IMR-90 (cell line): ENCODE results near the gene ANKRD52. TPM values are rescaled to one million over a fixed set of nuclear protein-coding genes. Genes with fewer than 3 reads are reported as not detected.

ENCODE experiments used
- ATAC-seq: fragments of 200-7000 bp; cut with Tn5 transposase; 2 replicates; pipeline ENCODE4 v1.9.1; 2020; ENCODE audit warnings: low read depth, mild to moderate bottlenecking, moderate library complexity
- BruUV-seq: library from RNA; stranded (reverse); fragments of 400-500 nt; replicated peaks from 2 replicates; lab custom pipeline; 2021; lab: Mats Ljungman, UMichigan
- CTCF ChIA-PET: fragments of 300-600 bp; formaldehyde crosslinking; extraction: SDS; loops from one replicate; lab custom pipeline; 2021; ENCODE audit warnings: antibody characterized with exemption; lab: Yijun Ruan, JAX
- POLR2A ChIA-PET: fragments of 300-600 bp; sonication (Branson Sonifier 250); formaldehyde crosslinking; loops from one replicate; lab custom pipeline; 2022; ENCODE audit warnings: antibody characterized with exemption; ENCODE audit not compliant: unreplicated experiment; lab: Charles Lee
- DNase-seq: peaks from one replicate; pipeline ENCODE4 v3.0.0; 2013
- H2AFZ ChIP-seq: replicated peaks from 2 replicates; pipeline ENCODE3; 2013; ENCODE audit warnings: low read length, mild to moderate bottlenecking; ENCODE audit not compliant: poor library complexity
- H2AK5ac ChIP-seq: 2 replicates; pipeline ENCODE4 v1.6.1; 2013; ENCODE audit warnings: low read depth, low read length, inconsistent platforms
- H2AK9ac ChIP-seq: replicated peaks from 2 replicates; pipeline ENCODE3; 2013; ENCODE audit warnings: mild to moderate bottlenecking, low read depth, low read length, moderate library complexity; ENCODE audit not compliant: poor library complexity
- H2BK120ac ChIP-seq: 2 replicates; pipeline ENCODE4 v1.6.1; 2013; ENCODE audit warnings: low read depth, low read length, inconsistent platforms
- H2BK15ac ChIP-seq: 3 replicates; pipeline ENCODE4 v1.6.1; 2013; ENCODE audit warnings: low read depth, low read length, inconsistent platforms
- H2BK20ac ChIP-seq: 2 replicates; pipeline ENCODE4 v1.6.1; 2013; ENCODE audit warnings: low read depth, mild to moderate bottlenecking, inconsistent platforms, low read length, moderate library complexity
- H2BK5ac ChIP-seq: 2 replicates; pipeline ENCODE4 v1.6.1; 2013; ENCODE audit warnings: mild to moderate bottlenecking, low read depth, low read length, inconsistent platforms; ENCODE audit not compliant: poor library complexity, severe bottlenecking
- H3K14ac ChIP-seq: replicated peaks from 2 replicates; pipeline ENCODE4 v1.6.1; 2013; ENCODE audit warnings: low read depth, low read length, inconsistent platforms
- H3K18ac ChIP-seq: 2 replicates; pipeline ENCODE4 v1.6.1; 2013; ENCODE audit warnings: low read depth, low read length, control low read depth
- H3K23ac ChIP-seq: 2 replicates; pipeline ENCODE4 v1.6.1; 2013; ENCODE audit warnings: low read depth, low read length, inconsistent platforms
- H3K27ac ChIP-seq: 2 replicates; pipeline ENCODE4 v1.5.1; 2013; ENCODE audit warnings: mild to moderate bottlenecking, control low read depth, low read length; ENCODE audit not compliant: insufficient read depth
- H3K27me3 ChIP-seq: 2 replicates; pipeline ENCODE4 v1.6.1; 2013; ENCODE audit warnings: low read length; ENCODE audit not compliant: control insufficient read depth, insufficient read depth
- H3K36me3 ChIP-seq: 2 replicates; pipeline ENCODE4 v1.6.1; 2013; ENCODE audit warnings: low read length, mixed read lengths; ENCODE audit not compliant: control insufficient read depth, insufficient read depth
- H3K4ac ChIP-seq: 2 replicates; pipeline ENCODE4 v1.6.1; 2013; ENCODE audit warnings: low read depth, low read length, inconsistent platforms
- H3K4me1 ChIP-seq: 2 replicates; pipeline ENCODE4 v1.6.1; 2013; ENCODE audit warnings: low read length, mixed read lengths; ENCODE audit not compliant: control insufficient read depth, insufficient read depth
- H3K4me2 ChIP-seq: 2 replicates; pipeline ENCODE4 v1.6.1; 2013; ENCODE audit warnings: low read depth, mild to moderate bottlenecking, control low read depth, low read length, moderate library complexity
- H3K4me3 ChIP-seq: 2 replicates; pipeline ENCODE4 v1.5.1; 2013; ENCODE audit warnings: low read depth, mild to moderate bottlenecking, control low read depth, low read length, moderate library complexity; ENCODE audit not compliant: insufficient read depth
- H3K56ac ChIP-seq: 2 replicates; pipeline ENCODE4 v1.6.1; 2013; ENCODE audit warnings: low read length, inconsistent platforms; ENCODE audit not compliant: insufficient read depth; ENCODE audit errors: extremely low read depth
- H3K79me1 ChIP-seq, 2 experiments: 2 replicates each; pipeline ENCODE4 v1.6.1; 2013; ENCODE audit warnings: low read length in 2 of 2, inconsistent platforms in 1 of 2, low read depth in 1 of 2
- H3K9ac ChIP-seq: 2 replicates; pipeline ENCODE4 v1.6.1; 2013; ENCODE audit warnings: low read depth, low read length, control low read depth
- H3K9me1 ChIP-seq: 2 replicates; pipeline ENCODE4 v1.6.1; 2013; ENCODE audit warnings: low read length, inconsistent platforms; ENCODE audit not compliant: insufficient read depth
- H3K9me3 ChIP-seq: 2 replicates; pipeline ENCODE4 v1.6.1; 2013; ENCODE audit warnings: low read length; ENCODE audit not compliant: control insufficient read depth, insufficient read depth
- H4K20me1 ChIP-seq: 2 replicates; pipeline ENCODE4 v1.6.1; 2013; ENCODE audit warnings: low read length, inconsistent platforms; ENCODE audit not compliant: insufficient read depth
- H4K5ac ChIP-seq: 2 replicates; pipeline ENCODE4 v1.6.1; 2013; ENCODE audit warnings: mild to moderate bottlenecking, low read depth, low read length, control low read depth
- H4K8ac ChIP-seq, 2 experiments: 2 replicates each; pipeline ENCODE4 v1.6.1; 2013; ENCODE audit warnings: low read depth in 2 of 2, low read length in 2 of 2, control low read depth in 1 of 2, inconsistent platforms in 1 of 2
- H4K91ac ChIP-seq: 2 replicates; pipeline ENCODE4 v1.6.1; 2013; ENCODE audit warnings: low read depth, low read length, inconsistent platforms; ENCODE audit not compliant: insufficient read depth
- BHLHE40 ChIP-seq: fragments of 150-350 bp; IDR thresholded peaks from 2 replicates; pipeline ENCODE4 v1.6.1; 2016; ENCODE audit warnings: mild to moderate bottlenecking, low read depth, low read length
- CEBPB ChIP-seq: IDR thresholded peaks from 2 replicates; pipeline ENCODE4 v1.6.1; 2012; ENCODE audit warnings: low read depth, low read length, improper control_type of control experiment
- CHD1 ChIP-seq: IDR thresholded peaks from 2 replicates; pipeline ENCODE4 v1.6.1; 2012; ENCODE audit warnings: low read depth, low read length, improper control_type of control experiment
- CTCF ChIP-seq: conservative IDR thresholded peaks from 2 replicates; pipeline ENCODE4 v1.5.1; 2012; ENCODE audit warnings: mild to moderate bottlenecking, low read depth, low read length, improper control_type of control experiment
- FOS ChIP-seq: fragments of 150-350 bp; IDR thresholded peaks from 2 replicates; pipeline ENCODE4 v1.6.1; 2016; ENCODE audit warnings: low read depth, low read length
- MAFK ChIP-seq: IDR thresholded peaks from 2 replicates; pipeline ENCODE4 v1.6.1; 2012; ENCODE audit warnings: low read depth, low read length, improper control_type of control experiment
- MAZ ChIP-seq: IDR thresholded peaks from 2 replicates; pipeline ENCODE4 v1.6.1; 2012; ENCODE audit warnings: low read depth, mild to moderate bottlenecking, low read length, improper control_type of control experiment, moderate library complexity, borderline replicate concordance
- MXI1 ChIP-seq: IDR thresholded peaks from 2 replicates; pipeline ENCODE4 v1.6.1; 2012; ENCODE audit warnings: low read depth, mild to moderate bottlenecking, low read length, moderate library complexity, borderline replicate concordance
- NFE2L2 ChIP-seq: fragments of 150-350 bp; IDR thresholded peaks from 2 replicates; pipeline ENCODE4 v1.6.1; 2016; ENCODE audit warnings: low read depth, mild to moderate bottlenecking, low read length
- POLR2A ChIP-seq: IDR thresholded peaks from 2 replicates; pipeline ENCODE4 v1.6.1; 2012; ENCODE audit warnings: mild to moderate bottlenecking, low read depth, low read length
- RAD21 ChIP-seq: IDR thresholded peaks from 2 replicates; pipeline ENCODE4 v1.6.1; 2012; ENCODE audit warnings: low read length, improper control_type of control experiment
- RCOR1 ChIP-seq: IDR thresholded peaks from 2 replicates; pipeline ENCODE4 v1.6.1; 2012; ENCODE audit warnings: mild to moderate bottlenecking, low read length, improper control_type of control experiment; ENCODE audit not compliant: insufficient replicate concordance
- RFX5 ChIP-seq: IDR thresholded peaks from 2 replicates; pipeline ENCODE4 v1.8.0; 2012; ENCODE audit warnings: low read depth, mild to moderate bottlenecking, low read length, moderate library complexity
- SMC3 ChIP-seq: fragments of 150-350 bp; IDR thresholded peaks from 2 replicates; pipeline ENCODE4 v1.6.1; 2016; ENCODE audit warnings: low read depth, mild to moderate bottlenecking, antibody characterized with exemption, low read length, moderate library complexity
- USF2 ChIP-seq: fragments of 150-350 bp; IDR thresholded peaks from 2 replicates; pipeline ENCODE4 v1.6.1; 2017; ENCODE audit warnings: mild to moderate bottlenecking, antibody characterized with exemption, low read length, low read depth
- WGBS, 2 experiments: methylation state at CpG; one replicate each; pipeline versions ENCODE4 v1.1.5 to v1.1.7; 2013; ENCODE audit warnings: missing lambda C conversion rate in 2 of 2; ENCODE audit not compliant: insufficient read length in 1 of 2; ENCODE audit errors: extremely low coverage in 2 of 2; 5-methylcytosine and 5-hydroxymethylcytosine counted together
- dilution Hi-C: fragments of 300-500 bp; cut with HindIII; formaldehyde crosslinking; loops from one replicate; pipeline ENCODE4 v1.14.3; 2018; ENCODE audit warnings: low sequenced_read_pairs; ENCODE audit not compliant: unreplicated experiment
- in situ Hi-C: fragments of 300-500 bp; cut with MboI; formaldehyde crosslinking; loops from 3 replicates; pipeline ENCODE4 v1.14.3; 2019; ENCODE audit warnings: low sequenced_read_pairs, inconsistent platforms, mixed read lengths
- intact Hi-C: fragments of 100-400 bp; cut with micrococcal nuclease; formaldehyde crosslinking; loops from 2 replicates; pipeline ENCODE4 v1.10.0; 2022
- polyA plus RNA-seq, 3 experiments: library from polyadenylated mRNA; depleted of rRNA; stranded (reverse); fragments of >200 nt; gene quantifications; 2 replicates each; pipeline ENCODE4 v1.2.3, GENCODE V29; 2012; ENCODE audit warnings: low replicate concordance in 1 of 3
- total RNA-seq: library from RNA; depleted of rRNA; stranded (reverse); fragments of >200 nt; gene quantifications from 2 replicates; pipeline ENCODE4 v1.2.3, GENCODE V29; 2012
- TF ChIP-seq, protein P1 (sequence below): fragments of 150-350 bp; IDR thresholded peaks from 2 replicates; pipeline ENCODE4 v1.6.1; 2016; ENCODE audit warnings: low read depth, mild to moderate bottlenecking, low read length, moderate library complexity, borderline replicate concordance

Gene ANKRD52
- total and polyA plus RNA-seq, 2 of the 4 experiments (the other 2 are of a cell fraction): 15.4 to 35.9 TPM

- H3K4me2 ChIP-seq: no peak overlapping the region
- no peak for DNase-seq
- no peaks in the 10 kb centered on the region for H3K9me1 ChIP-seq
- H3K79me1 ChIP-seq: peaks cover 6 to 24% of the 10 kb centered on the region in 2 experiments
- no peak overlapping the region for H3K14ac ChIP-seq
- POLR2A ChIA-PET: no interaction called here
- H3K56ac ChIP-seq: no peak overlapping the region
- BruUV-seq: no TSS peak
- no peak overlapping the region for H2AK9ac ChIP-seq
- no peak overlapping the region for H3K23ac ChIP-seq
- in situ Hi-C loops: no loop called here
- TF ChIP-seq SMC3 (no peak), CEBPB (no peak), MAFK (no peak), CHD1 (no peak), RFX5 (no peak), MAZ (no peak), USF2 (no peak), RAD21 (no peak), BHLHE40 (no peak), FOS (no peak), CTCF (no peak), MXI1 (no peak), POLR2A (no peak), NFE2L2 (no peak), RCOR1 (no peak)
- TF ChIP-seq, protein P1, sequence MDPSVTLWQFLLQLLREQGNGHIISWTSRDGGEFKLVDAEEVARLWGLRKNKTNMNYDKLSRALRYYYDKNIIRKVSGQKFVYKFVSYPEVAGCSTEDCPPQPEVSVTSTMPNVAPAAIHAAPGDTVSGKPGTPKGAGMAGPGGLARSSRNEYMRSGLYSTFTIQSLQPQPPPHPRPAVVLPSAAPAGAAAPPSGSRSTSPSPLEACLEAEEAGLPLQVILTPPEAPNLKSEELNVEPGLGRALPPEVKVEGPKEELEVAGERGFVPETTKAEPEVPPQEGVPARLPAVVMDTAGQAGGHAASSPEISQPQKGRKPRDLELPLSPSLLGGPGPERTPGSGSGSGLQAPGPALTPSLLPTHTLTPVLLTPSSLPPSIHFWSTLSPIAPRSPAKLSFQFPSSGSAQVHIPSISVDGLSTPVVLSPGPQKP: no peak
- intact Hi-C loops: no loop called here
- H3K27ac ChIP-seq: no peak overlapping the region
- no peak overlapping the region for H3K9ac ChIP-seq
- H3K4me3 ChIP-seq: no peak overlapping the region
- H3K9me3 ChIP-seq: no peaks in the 10 kb centered on the region
- H3K36me3 ChIP-seq: peaks cover 26% of the 10 kb centered on the region
- ATAC-seq: no peak
- H3K4ac ChIP-seq: no peak overlapping the region
- no peak overlapping the region for H2BK5ac ChIP-seq
- H3K4me1 ChIP-seq: peaks cover 9% of the 10 kb centered on the region
- H3K18ac ChIP-seq: no peak overlapping the region
- dilution Hi-C loops: no loop called here
- no peak overlapping the region for H4K91ac ChIP-seq
- H2AK5ac ChIP-seq: no peak overlapping the region
- H2BK20ac ChIP-seq: no peak overlapping the region
- no peak overlapping the region for H2BK120ac ChIP-seq
- CTCF ChIA-PET: no interaction called here
- no peak overlapping the region for H4K5ac ChIP-seq
- WGBS, 2 experiments: no CpG with 5 or more reads among the region's 2 CpGs
- peaks cover 13% of the 10 kb centered on the region for H4K20me1 ChIP-seq
- no peaks in the 10 kb centered on the region for H3K27me3 ChIP-seq
- no peak overlapping the region for H4K8ac ChIP-seq
- no peak overlapping the region for H2BK15ac ChIP-seq
- H2AFZ ChIP-seq: no peak overlapping the region
Observed at GRCh38 chr12:56202838-56203237, 55.3 kb downstream of the ANKRD52 start.
